ENCODE measurements around the gene CNTN4.

CNTN4 gene

GRCh38 chr3:2317521-2317920 is 218.9 kb downstream of the CNTN4 start:
- Histone ChIP-seq H3K4me2 (ENCODE audit: low read length) (no peak overlapping the region), H3K9me2 (ENCODE audit: low read depth, low read length) (no peaks in the 10 kb centered on the region), H4K20me1 (ENCODE audit: insufficient read depth, low read length) (no peaks in the 10 kb centered on the region), H3K4me1 (ENCODE audit: insufficient read depth, low read length, severe bottlenecking) (no peaks in the 10 kb centered on the region), H3F3A (ENCODE audit: insufficient read depth, low read length) (no peaks in the 10 kb centered on the region), H3K27ac (ENCODE audit: low read depth, low read length, poor library complexity, severe bottlenecking) (no peak overlapping the region), H3K27me3 (ENCODE audit: insufficient read depth, low read length) (no peaks in the 10 kb centered on the region), H3K36me3 (ENCODE audit: insufficient read depth, low read length) (no peaks in the 10 kb centered on the region), H3K4me3 (ENCODE audit: low read depth, low read length, poor library complexity, severe bottlenecking) (no peak overlapping the region), H3K9ac (ENCODE audit: low read length) (no peak overlapping the region), H3K79me2 (ENCODE audit: insufficient read depth, low read length) (no peaks in the 10 kb centered on the region), H3K9me3 (ENCODE audit: low read length) (no peaks in the 10 kb centered on the region), H2AFZ (ENCODE audit: low read length) (no peak overlapping the region)
- TF ChIP-seq EZH2 (IDR thresholded peaks at IDR 0.05; ENCODE audit: borderline replicate concordance, low read length) = no peak
- TF ChIP-seq, protein P1, sequence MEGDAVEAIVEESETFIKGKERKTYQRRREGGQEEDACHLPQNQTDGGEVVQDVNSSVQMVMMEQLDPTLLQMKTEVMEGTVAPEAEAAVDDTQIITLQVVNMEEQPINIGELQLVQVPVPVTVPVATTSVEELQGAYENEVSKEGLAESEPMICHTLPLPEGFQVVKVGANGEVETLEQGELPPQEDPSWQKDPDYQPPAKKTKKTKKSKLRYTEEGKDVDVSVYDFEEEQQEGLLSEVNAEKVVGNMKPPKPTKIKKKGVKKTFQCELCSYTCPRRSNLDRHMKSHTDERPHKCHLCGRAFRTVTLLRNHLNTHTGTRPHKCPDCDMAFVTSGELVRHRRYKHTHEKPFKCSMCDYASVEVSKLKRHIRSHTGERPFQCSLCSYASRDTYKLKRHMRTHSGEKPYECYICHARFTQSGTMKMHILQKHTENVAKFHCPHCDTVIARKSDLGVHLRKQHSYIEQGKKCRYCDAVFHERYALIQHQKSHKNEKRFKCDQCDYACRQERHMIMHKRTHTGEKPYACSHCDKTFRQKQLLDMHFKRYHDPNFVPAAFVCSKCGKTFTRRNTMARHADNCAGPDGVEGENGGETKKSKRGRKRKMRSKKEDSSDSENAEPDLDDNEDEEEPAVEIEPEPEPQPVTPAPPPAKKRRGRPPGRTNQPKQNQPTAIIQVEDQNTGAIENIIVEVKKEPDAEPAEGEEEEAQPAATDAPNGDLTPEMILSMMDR (IDR thresholded peaks at IDR 0.05; ENCODE audit: low read length) = no peak

- Histone ChIP-seq H3K36me3 (ENCODE audit: insufficient read depth, low read length) (no peaks in the 10 kb centered on the region), H3K27me3 (ENCODE audit: insufficient read depth, low read length) (no peaks in the 10 kb centered on the region), H3K9me3 (ENCODE audit: low read length) (no peaks in the 10 kb centered on the region), H4K20me1 (ENCODE audit: insufficient read depth, low read length) (no peaks in the 10 kb centered on the region), H2AFZ (ENCODE audit: low read length) (no peak overlapping the region), H3K9me2 (ENCODE audit: low read depth, low read length) (no peaks in the 10 kb centered on the region), H3K79me2 (ENCODE audit: insufficient read depth, low read length) (no peaks in the 10 kb centered on the region), H3K9ac (ENCODE audit: low read length) (no peak overlapping the region), H3K27ac (ENCODE audit: low read depth, low read length, poor library complexity, severe bottlenecking) (no peak overlapping the region), H3K4me2 (ENCODE audit: low read length) (no peak overlapping the region), H3F3A (ENCODE audit: insufficient read depth, low read length) (no peaks in the 10 kb centered on the region), H3K4me3 (ENCODE audit: low read depth, low read length, poor library complexity, severe bottlenecking) (no peak overlapping the region), H3K4me1 (ENCODE audit: insufficient read depth, low read length, severe bottlenecking) (no peaks in the 10 kb centered on the region)
- TF ChIP-seq EZH2 (IDR thresholded peaks at IDR 0.05; ENCODE audit: borderline replicate concordance, low read length) = no peak
- TF ChIP-seq, protein P1 (IDR thresholded peaks at IDR 0.05; ENCODE audit: low read length) = no peak
These were observed 236.3 kb downstream of the CNTN4 start for GRCh38 chr3:2334921-2335320.

- no peak overlapping the region for H3K27ac ChIP-seq (ENCODE audit: low read depth, low read length, poor library complexity, severe bottlenecking)
- H3K4me2 ChIP-seq (ENCODE audit: low read length) = no peak overlapping the region
- no peak for TF ChIP-seq EZH2 (IDR thresholded peaks at IDR 0.05; ENCODE audit: borderline replicate concordance, low read length)
- TF ChIP-seq, protein P1 (IDR thresholded peaks at IDR 0.05; ENCODE audit: low read length) = no peak
- H3K9ac ChIP-seq (ENCODE audit: low read length) = no peak overlapping the region
- H3K4me3 ChIP-seq (ENCODE audit: low read depth, low read length, poor library complexity, severe bottlenecking) = no peak overlapping the region
- no peak overlapping the region for H2AFZ ChIP-seq (ENCODE audit: low read length)
- H4K20me1 ChIP-seq (ENCODE audit: insufficient read depth, low read length) = no peaks in the 10 kb centered on the region
- no peaks in the 10 kb centered on the region for H3K79me2 ChIP-seq (ENCODE audit: insufficient read depth, low read length)
- no peaks in the 10 kb centered on the region for H3K9me2 ChIP-seq (ENCODE audit: low read depth, low read length)
- no peaks in the 10 kb centered on the region for H3F3A ChIP-seq (ENCODE audit: insufficient read depth, low read length)
- no peaks in the 10 kb centered on the region for H3K27me3 ChIP-seq (ENCODE audit: insufficient read depth, low read length)
- no peaks in the 10 kb centered on the region for H3K9me3 ChIP-seq (ENCODE audit: low read length)
- no peaks in the 10 kb centered on the region for H3K4me1 ChIP-seq (ENCODE audit: insufficient read depth, low read length, severe bottlenecking)
- no peaks in the 10 kb centered on the region for H3K36me3 ChIP-seq (ENCODE audit: insufficient read depth, low read length)
These were observed 244.5 kb downstream of the CNTN4 start for GRCh38 chr3:2343031-2343682.
